MCF 10A (cell line): ENCODE results near the gene TMEM263. TPM values are rescaled to one million over a fixed set of nuclear protein-coding genes. Genes with fewer than 3 reads are reported as not detected.

ENCODE experiments used
- BruUV-seq: library from RNA; stranded (reverse); fragments of 400-500 nt; replicated peaks from 2 replicates; lab custom pipeline; 2021; lab: Mats Ljungman, UMichigan
- CTCF ChIA-PET: fragments of 300-600 bp; sonication (Branson Sonifier 250); formaldehyde crosslinking; extraction: SDS; loops from one replicate; lab custom pipeline; 2021; ENCODE audit warnings: antibody characterized with exemption, inconsistent platforms; lab: Yijun Ruan, JAX
- POLR2A ChIA-PET: fragments of 300-600, 350-650 bp; sonication (Branson Sonifier 250); formaldehyde crosslinking; extraction: SDS; loops from one replicate; lab custom pipeline; 2020; ENCODE audit warnings: antibody characterized with exemption, inconsistent platforms; lab: Yijun Ruan, JAX
- DNase-seq: peaks from one replicate; pipeline ENCODE4 v3.0.0-alpha.2; 2018; ENCODE audit not compliant: unreplicated experiment
- H3K27ac Mint-ChIP-seq: one replicate; pipeline ENCODE4 v1.8.0; 2022; ENCODE audit warnings: mild to moderate bottlenecking, low read depth, mixed read lengths; ENCODE audit not compliant: unreplicated experiment
- H3K27me3 Mint-ChIP-seq: one replicate; pipeline ENCODE4 v1.8.0; 2022; ENCODE audit warnings: mixed read lengths; ENCODE audit not compliant: insufficient read depth, unreplicated experiment
- H3K36me3 Mint-ChIP-seq: one replicate; pipeline ENCODE4 v1.8.0; 2022; ENCODE audit warnings: mild to moderate bottlenecking, moderate library complexity, mixed read lengths; ENCODE audit not compliant: insufficient read depth, unreplicated experiment
- H3K4me1 Mint-ChIP-seq: one replicate; pipeline ENCODE4 v1.8.0; 2022; ENCODE audit warnings: mixed read lengths; ENCODE audit not compliant: insufficient read depth, unreplicated experiment
- H3K4me3 Mint-ChIP-seq: one replicate; pipeline ENCODE4 v1.8.0; 2022; ENCODE audit warnings: mild to moderate bottlenecking, moderate library complexity, mixed read lengths; ENCODE audit not compliant: unreplicated experiment
- H3K9me3 Mint-ChIP-seq: one replicate; pipeline ENCODE4 v1.8.0; 2022; ENCODE audit warnings: mixed read lengths; ENCODE audit not compliant: unreplicated experiment
- intact Hi-C: fragments of 100-400 bp; cut with micrococcal nuclease; formaldehyde crosslinking; loops from 2 replicates; pipeline ENCODE4 v1.14.1; 2022
- total RNA-seq: library from RNA; stranded (reverse); gene quantifications from 2 replicates; pipeline ENCODE4 v1.2.3, GENCODE V29; 2022
- TF ChIP-seq, protein P1 (sequence below): fragments of 200-600 bp; IDR thresholded peaks from one replicate; pipeline ENCODE4 v1.8.0; 2022; ENCODE audit warnings: antibody characterized with exemption, mild to moderate bottlenecking; ENCODE audit not compliant: unreplicated experiment

TMEM263 gene
- total RNA-seq, 1 experiment from 2014 or later, result 60.1 TPM

DNA sequence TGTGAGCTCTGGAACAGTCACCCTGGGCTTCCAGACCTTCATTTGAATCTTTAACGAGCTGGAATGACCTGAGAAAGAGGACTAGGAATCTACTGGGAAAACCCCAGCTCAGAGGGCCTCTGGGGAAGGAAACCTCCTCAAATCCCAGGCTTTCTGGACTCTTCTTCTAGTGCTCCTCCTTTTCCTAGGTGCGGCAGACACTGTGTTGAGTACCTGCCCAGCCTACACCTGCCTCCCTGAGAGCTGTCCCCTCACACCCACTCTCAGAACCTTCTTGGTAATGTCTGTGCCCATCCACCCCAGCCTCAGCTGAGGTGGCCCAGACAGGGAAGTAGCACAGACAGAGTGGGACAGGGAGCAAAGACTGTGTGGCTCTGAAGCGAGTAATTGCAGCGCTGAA, 47.9 kb upstream of the TMEM263 start:
- Mint-ChIP-seq H3K4me1 (no peaks in the 10 kb centered on the region), H3K4me3 (no peak overlapping the region), H3K27me3 (no peaks in the 10 kb centered on the region), H3K36me3 (no peaks in the 10 kb centered on the region), H3K9me3 (no peaks in the 10 kb centered on the region), H3K27ac (no peak overlapping the region)
- TF ChIP-seq, protein P1, sequence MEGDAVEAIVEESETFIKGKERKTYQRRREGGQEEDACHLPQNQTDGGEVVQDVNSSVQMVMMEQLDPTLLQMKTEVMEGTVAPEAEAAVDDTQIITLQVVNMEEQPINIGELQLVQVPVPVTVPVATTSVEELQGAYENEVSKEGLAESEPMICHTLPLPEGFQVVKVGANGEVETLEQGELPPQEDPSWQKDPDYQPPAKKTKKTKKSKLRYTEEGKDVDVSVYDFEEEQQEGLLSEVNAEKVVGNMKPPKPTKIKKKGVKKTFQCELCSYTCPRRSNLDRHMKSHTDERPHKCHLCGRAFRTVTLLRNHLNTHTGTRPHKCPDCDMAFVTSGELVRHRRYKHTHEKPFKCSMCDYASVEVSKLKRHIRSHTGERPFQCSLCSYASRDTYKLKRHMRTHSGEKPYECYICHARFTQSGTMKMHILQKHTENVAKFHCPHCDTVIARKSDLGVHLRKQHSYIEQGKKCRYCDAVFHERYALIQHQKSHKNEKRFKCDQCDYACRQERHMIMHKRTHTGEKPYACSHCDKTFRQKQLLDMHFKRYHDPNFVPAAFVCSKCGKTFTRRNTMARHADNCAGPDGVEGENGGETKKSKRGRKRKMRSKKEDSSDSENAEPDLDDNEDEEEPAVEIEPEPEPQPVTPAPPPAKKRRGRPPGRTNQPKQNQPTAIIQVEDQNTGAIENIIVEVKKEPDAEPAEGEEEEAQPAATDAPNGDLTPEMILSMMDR, result no peak
- no peak for DNase-seq
- ChIA-PET POLR2A (interaction anchor here (0.6 kb wide), 1 partner anchor 16 kb away, joined by 3 read pairs; no protein-coding TSS in a partner anchor), CTCF (interaction anchor here (0.6 to 3.4 kb wide), 3 partner anchors 11 to 26 kb away, joined by 3 to 17 read pairs (median 3); no protein-coding TSS in a partner anchor)
- intact Hi-C loops, result no loop called here
- no TSS peak for BruUV-seq

DNA sequence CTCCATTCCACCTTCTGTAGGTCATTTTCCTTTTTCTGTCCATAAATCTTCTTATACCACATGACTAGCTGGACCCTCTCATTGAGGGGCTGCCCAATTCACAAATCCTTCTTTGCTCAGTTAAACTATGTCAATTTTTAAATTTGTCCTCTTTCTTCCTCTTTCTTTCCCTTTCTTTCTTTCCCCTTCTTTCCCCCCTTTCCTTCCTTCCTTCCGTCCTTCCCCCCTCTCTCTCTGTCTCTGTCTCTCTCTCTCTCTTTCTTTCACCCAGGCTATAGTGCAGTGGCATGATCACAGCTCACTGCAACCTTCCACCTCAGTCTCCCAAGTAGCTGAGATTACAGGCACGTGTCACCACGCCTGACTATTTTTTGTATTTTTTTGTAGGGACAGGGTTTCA, 47.1 kb upstream of the TMEM263 start:
- Mint-ChIP-seq H3K9me3 (no peaks in the 10 kb centered on the region), H3K27me3 (no peaks in the 10 kb centered on the region), H3K27ac (no peak overlapping the region), H3K36me3 (no peaks in the 10 kb centered on the region), H3K4me3 (no peak overlapping the region), H3K4me1 (no peaks in the 10 kb centered on the region)
- no TSS peak for BruUV-seq
- TF ChIP-seq, protein P1, result no peak
- intact Hi-C loops, result no loop called here
- CTCF ChIA-PET, result interaction anchor here (1.2 kb wide), 1 partner anchor 10 kb away, joined by 3 read pairs; no protein-coding TSS in a partner anchor
- POLR2A ChIA-PET, result no interaction called here
- no peak for DNase-seq

DNA sequence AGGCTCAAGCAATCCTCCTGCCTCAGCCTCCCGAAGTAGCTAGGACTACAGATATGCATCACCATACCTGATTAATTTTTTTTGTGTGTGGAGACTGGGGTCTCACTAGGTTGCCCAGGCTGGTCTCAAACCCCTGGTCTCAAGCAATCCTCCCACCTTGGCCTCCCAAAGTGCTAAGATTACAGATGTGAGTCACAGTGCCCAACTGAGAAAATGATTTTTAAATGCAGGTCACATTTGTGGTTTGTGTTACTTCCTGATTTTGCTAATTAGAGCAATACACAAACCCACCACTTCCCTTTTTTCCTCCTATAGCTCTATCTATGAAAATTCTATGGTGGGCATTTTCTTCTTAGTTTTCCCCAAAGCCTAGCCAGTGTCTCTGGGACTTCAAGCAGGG, 45.5 kb upstream of the TMEM263 start:
- Mint-ChIP-seq H3K4me1 (no peaks in the 10 kb centered on the region), H3K4me3 (no peak overlapping the region), H3K27me3 (no peaks in the 10 kb centered on the region), H3K27ac (no peak overlapping the region), H3K9me3 (no peaks in the 10 kb centered on the region), H3K36me3 (no peaks in the 10 kb centered on the region)
- no peak for DNase-seq
- intact Hi-C loops, result no loop called here
- CTCF ChIA-PET, result interaction anchor here (0.6 to 0.8 kb wide), 2 partner anchors 208 to 523 kb away, joined by 3 read pairs; no protein-coding TSS in a partner anchor
- POLR2A ChIA-PET, result no interaction called here
- TF ChIP-seq, protein P1, result no peak
- BruUV-seq, result no TSS peak

DNA sequence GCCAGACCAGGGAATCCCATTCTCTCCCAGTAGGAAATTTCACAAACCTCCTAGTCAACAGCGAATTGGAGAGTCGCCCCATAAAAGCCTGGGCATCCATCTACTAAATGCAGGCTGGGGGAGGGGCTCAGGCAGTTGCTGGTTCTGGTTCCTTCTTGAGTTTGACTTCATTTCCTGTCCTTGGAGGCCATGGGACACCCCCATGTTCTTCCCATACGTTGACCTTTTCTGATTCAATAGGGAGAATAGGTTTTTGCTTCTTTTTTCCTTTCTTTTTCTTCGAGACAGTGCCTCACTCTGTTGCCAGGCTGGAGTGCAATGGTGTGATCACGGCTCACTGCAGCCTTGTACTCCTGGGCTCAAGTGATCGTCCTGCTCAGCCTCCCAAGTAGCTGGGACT, 44.1 kb upstream of the TMEM263 start:
- CTCF ChIA-PET, result no interaction called here
- Mint-ChIP-seq H3K4me3 (no peak overlapping the region), H3K9me3 (no peaks in the 10 kb centered on the region), H3K27me3 (no peaks in the 10 kb centered on the region), H3K36me3 (no peaks in the 10 kb centered on the region), H3K4me1 (no peaks in the 10 kb centered on the region), H3K27ac (no peak overlapping the region)
- no peak for DNase-seq
- POLR2A ChIA-PET, result no interaction called here
- TF ChIP-seq, protein P1, result no peak
- BruUV-seq, result no TSS peak
- intact Hi-C loops, result no loop called here
